ENCODE measurements around the gene USP22. TPM values are rescaled to one million over a fixed set of nuclear protein-coding genes. Genes with fewer than 3 reads are reported as not detected.
A peak's percentile ranks its signal among the peaks of the same experiment; 100 is the strongest.

USP22 gene
- total RNA-seq, 1 donor from 2014 or later: 293 TPM

GRCh38 chr17:21002309-21003006 is 40.4 kb downstream of the USP22 start:
- no peak for DNase-seq (ENCODE audit: low read depth, low spot score)

GRCh38 chr17:21001813-21002221 is 41.0 kb downstream of the USP22 start:
- DNase-seq (ENCODE audit: low read depth, low spot score): no peak

DNA sequence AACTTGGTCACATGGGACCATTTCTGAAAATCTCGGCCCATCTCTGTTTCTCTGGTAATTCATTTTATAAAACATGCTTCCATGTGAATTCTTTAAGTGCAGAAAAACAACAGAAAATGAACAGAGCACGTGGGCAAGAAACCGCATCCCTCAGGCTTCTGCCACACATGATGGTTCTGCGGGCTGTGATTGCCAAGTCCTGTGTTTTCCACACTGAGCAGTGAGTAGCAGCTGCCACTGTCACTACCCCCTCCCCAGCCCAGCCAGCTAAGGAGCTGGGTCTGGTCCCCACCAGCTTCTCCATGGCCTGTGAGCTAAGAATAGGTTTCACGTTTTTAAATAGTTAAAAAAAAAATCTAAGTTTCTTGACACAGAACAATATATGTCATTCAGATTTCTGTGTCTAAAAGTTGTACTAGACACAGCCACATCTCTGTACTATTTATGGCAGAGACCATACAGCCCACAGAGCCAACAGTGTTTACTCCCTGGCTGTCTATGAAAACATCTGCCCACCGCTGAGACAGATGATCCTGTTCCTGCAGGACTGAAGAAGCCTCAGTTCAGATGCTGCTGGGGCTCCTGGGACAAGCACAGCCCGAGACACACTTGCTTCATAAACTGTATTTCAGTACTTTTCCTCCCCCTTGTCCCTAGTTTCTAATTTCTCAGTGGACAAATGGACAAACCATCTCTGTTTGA is 41.5 kb downstream of the USP22 start:
- DNase-seq (ENCODE audit: low read depth, low spot score): no peak

DNA sequence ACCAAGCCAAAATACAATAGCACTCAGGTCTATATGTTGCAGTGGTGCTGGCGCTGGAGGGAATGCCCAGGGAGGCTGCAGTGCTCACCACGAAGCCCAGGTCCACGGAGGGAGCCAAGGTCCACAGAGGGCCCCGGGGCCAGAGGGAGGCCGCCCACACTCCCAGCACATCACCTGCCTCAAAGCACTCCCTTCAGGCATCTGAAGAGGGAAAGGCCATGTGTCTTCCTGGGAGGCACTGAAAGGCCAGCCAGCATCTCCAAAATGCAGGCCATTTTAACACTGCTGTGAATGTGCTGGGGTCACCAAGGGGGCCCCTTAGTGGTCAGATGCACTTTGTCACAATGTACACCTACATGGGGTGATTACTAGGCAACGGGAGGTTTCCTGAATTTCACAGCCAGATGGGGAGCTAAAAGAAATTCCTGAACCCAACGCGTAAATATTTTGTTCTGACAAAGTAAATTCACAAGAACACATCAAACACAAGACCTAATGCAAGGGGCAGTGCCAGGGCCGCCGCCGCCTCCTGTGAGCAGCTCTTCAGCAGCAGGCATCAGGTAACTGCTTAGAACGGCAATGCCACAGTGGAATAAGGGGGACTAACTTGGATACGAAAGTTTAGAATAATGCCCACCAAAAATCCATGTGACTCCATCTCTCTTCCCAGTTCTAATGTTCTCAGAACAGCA is 42.8 kb downstream of the USP22 start:
- DNase-seq (ENCODE audit: low read depth, low spot score): no peak

- no peak for DNase-seq (ENCODE audit: low read depth, low spot score)
These were observed 43.7 kb downstream of the USP22 start for GRCh38 chr17:20999044-20999573.

DNA sequence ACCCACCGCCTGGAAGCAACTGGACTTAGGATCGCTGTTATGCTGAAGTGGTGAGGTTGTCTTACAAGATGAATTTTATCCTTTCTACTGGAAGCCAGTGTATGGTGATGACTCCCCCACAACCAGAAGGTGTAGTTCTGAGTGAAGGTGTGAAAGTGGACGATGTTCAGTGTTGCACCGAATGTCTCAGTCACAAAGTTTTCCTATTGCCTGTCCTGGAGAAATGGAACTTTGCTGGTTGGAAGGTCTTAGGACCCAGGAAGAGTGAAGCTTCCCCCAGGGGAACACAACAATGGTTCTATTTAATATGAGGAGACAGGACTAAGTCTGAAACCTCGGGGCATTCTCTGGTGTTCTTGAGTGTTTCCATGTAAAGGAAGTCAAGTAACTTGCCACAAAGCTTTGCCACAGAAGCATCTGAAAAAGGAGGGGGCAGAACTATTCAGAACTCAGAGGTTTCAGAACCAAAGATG is 44.2 kb downstream of the USP22 start:
- no peak for DNase-seq (ENCODE audit: low read depth, low spot score)

DNA sequence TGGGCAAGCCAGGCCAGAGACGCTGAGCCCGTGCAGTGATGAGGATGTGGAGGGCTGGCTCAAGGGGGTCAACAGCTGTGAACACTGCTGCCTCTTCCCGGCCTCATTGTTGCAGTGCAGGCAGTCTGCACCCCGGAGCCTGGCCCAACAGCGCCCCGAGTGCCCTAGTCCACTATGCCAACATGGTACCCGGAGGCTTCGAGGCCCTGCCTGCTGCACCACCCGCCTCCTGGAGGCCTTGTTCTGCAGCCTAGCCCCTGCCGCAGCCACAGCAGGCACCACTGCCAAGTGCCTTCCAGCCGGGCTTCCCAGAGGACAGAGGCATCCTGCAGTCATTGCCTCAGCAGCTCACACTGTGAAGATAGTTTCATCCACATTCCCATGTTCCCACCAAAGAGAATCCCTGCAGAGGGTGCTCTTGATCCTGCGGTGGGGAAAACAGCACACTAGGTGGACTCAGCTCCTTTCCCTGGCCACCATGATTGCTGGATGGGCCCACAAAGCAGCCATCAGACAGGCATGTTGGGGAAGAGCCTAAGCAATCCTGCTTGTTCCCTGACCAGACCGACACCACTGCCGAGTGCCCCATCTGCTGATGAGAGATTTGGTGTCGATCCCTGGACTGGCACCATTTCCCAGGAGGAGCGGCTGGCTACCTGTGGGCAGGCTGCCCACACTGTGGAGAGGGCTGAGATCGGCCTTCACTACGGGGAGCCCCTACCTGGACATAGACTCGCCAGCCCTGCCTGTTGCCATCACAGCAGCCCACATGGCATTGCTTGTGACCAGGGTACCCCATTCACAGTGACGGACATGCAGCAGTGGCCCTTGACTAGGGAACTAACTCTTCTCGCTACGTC is 44.9 kb downstream of the USP22 start:
- no peak for DNase-seq (ENCODE audit: low read depth, low spot score)

DNA sequence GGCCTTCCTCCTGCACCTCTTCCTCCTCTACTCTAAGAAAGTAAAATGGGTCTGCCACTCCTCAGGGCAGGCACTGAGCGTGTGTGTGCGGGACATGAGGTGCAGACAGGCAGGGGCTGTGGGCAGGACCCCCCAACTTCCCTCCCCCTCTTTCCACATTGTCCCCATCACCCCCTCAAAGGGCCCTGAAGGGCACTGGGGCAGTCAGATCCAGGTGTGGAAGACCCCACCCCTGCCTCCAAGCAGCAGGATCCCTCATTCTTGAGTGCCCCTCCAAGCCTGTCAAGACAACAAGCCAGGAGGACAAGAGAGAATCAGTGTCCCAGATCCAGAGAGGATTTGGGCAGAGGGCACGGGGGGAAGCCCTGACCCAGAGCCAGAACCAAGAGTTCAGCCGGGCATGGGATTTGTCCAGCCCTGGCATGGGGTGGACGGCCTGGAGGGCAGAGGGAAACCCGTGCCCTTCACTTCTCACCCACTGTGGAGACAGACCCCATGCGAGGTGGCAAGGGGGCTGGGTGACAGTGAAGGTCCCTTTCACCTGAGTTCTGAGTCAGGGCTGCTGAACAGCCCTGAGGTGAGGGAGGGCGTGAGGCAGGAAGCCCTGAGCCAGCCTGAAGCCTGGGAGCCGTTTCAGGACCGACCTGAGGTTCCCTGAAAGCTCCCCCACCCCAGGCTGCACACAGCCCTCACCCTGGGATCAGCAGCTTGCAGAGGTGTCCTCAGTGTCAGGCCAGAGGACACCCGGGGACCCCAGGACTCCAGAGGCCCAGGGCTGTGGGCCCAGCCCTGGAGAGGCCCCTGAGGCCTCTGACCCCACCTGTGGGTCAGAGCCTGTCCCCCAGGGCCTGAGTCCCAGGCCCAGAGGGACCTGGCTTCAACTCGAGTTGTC is 45.8 kb downstream of the USP22 start:
- DNase-seq (ENCODE audit: low read depth, low spot score): no peak

GRCh38 chr17:20995873-20996723 is 46.7 kb downstream of the USP22 start:
- no peak for DNase-seq (ENCODE audit: low read depth, low spot score)

DNA sequence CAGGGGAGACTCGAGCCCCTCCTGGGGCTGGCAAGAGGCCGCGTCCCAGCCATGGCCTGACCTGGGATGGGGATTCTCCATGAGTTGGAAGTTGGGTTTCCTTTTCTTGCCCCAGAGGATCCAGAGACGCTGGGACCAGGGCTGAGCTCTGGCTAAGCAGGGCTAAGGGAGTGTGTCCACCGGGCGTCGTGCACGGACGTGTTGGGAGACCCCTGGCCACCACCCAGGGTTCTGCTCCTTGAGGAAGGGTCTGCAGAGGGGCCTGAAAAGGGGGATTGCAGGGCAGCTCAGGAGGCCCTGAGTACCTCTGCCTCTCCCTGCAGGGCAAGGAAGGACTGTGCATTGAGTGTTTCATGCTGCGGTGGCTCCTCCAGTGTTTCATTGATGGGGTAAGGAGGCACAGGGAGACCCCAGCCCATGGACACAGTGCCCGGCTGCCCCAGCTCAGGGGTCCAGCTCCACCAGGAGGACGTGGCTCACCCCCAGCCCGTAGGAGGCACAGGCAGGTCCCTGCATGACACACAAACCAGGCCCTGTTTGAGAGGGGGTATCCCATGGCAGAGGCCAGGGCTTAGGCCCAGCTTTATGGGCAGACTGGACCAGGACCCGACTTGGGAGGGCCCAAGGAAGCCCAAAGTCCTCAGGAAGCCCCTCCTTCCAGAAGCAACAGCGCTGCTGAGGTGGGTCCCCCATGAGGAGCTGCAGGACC is 47.5 kb downstream of the USP22 start:
- DNase-seq (ENCODE audit: low read depth, low spot score): no peak

GRCh38 chr17:20994779-20995149 is 48.0 kb downstream of the USP22 start:
- DNase-seq (ENCODE audit: low read depth, low spot score): no peak

- no peak for DNase-seq (ENCODE audit: low read depth, low spot score)
These were observed 48.7 kb downstream of the USP22 start for GRCh38 chr17:20993863-20994778.

DNA sequence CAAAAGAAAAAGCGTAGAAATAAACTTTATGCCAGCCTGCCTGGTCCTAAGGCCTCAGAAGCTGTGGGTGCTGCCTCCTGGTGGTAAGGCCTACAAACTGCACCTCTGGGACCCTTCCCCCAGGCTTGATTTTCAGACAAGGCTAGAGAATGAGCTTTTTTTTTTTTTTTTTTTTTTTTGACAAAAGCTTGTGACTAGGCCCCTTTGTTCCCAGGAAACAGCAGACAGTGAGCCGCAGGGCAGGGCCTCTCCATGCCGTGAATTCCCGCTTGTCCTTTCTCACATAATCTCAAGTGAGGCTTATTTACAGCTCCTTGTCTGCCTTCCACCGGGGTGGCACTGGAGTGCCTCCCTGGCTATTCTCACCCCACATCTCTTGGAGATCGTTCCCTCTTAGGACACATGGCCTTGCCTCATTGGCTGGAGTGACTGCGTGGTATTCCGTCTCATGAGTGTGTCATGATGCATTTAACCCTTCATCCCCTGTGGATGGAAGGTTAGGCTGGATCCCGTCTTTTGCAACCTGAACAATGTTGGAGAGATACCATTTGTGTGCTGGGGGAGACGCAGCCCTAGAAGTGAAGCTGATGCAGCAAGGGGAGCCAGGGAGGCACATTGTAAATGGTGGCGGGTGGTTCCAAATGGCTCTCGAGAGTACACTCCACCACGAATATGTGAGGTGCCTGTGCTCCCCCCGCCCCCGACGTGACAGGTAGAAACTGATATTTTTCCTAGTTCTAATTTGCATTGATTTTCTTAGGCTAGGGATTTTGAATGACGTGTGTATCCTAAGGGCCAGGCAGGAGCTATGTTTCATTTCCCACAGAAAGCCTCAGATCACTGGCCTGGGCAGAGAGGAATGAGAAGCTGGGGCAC is 49.6 kb downstream of the USP22 start:
- DNase-seq (ENCODE audit: low read depth, low spot score): peak; percentile 17

DNA sequence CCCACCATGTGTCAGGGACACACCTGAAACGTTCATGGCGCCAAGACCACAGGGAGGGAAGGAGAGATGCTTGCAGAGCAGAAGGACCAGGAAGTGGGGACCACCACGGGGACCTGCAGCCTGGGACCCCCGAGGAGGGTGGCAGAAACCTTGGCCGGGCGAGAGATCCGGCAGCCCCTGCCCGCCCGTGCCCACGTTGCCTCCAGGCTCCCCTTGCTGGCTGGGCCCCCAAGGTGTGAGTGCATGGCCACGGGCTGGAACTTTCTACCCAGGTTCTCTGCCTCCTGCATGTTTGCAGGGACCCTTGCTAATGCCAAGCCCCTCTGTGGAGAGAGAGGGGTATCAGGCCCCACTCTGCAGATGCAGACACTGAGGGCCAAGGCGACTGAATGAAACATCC is 50.4 kb downstream of the USP22 start:
- DNase-seq (ENCODE audit: low read depth, low spot score): no peak

DNA sequence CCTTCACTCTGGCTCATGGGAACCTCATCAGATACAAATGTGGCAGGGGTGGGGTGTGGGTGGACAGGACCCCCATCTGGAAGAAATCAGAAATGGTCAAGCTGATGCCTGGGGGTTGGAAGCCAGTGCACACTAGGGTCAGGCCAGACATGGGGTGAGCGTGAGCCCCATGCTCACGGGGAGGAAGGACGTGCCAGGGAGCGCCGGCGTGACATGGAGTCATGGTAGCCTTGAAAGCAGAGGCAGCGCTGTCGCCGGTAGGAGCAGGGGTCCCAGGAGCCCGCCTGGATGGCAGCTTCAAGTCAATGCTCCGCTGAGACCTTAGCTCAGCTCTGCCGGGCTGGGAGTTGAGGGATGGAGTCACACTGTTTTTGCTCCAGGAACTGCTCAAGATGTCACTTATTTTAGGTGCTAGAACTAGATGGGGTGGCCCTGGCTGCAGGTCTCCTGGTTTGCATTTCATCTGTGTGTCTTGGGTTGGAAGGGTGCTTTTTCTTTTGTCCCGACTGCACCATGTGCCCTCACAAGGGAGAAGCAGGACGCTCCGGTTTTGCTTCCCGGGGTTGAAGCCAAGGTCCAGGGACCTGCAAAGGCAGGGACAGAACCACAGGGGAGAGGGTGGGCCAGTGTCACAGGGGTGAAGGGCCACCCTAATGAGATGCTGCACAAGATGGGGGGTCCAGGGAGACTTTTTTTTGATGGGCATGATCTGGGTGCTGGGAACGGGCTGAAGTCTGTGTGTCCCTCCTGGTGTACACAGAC is 51.4 kb downstream of the USP22 start:
- DNase-seq (ENCODE audit: low read depth, low spot score): no peak
